GM18508 (cell line): Measurements from ENCODE around the gene OSBPL1A.

Experiments used
- ATAC-seq: cut with Tn5 transposase; IDR thresholded peaks from one replicate; pipeline ENCODE4 v1.9.1; 2021; ENCODE audit warnings: moderate number of reproducible peaks; ENCODE audit not compliant: insufficient read depth, unreplicated experiment

The OSBPL1A gene

DNA sequence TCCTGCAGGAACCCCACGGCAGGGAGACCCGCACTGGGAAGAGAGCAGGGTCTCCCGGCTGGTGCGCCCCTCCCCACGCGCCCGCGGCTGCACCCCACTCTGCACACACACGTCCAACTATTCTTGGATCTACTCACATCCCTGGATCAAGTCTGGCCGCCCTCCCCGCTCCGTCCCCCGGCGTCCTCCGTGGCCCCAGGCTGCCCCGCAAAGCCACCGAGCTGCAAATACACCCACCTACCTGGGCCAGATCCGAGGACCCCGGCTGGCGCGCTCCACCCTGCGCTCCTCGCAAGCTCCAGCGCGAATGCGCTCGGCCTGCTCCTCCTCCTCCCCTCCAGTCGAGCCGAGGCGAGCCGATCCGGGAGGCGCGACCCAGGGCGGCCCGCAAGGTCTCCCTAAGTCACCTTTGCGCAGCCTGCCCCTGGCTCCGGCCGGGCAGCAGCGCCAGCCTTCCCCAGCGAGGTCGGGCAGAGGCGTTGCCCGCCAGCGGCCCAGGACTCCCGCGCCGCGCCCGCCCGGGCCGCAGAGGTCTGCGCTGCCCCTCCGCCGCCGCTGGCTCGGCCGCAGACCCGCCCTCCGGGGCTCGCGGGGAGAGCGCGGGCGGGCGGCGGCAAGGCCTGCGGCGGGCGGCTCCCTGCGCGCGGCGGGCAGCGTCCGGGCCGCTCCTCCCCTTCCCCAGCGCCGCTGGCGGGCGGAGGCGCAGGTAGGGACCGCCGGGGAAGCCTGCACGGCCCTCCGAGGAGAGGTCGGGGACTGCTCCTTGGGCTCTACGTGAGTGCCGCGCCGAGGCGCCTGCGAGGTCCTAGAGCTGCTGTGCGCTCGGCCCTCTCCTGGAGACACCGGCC, 126.0 kb downstream of the OSBPL1A start:
- no peak for ATAC-seq

DNA sequence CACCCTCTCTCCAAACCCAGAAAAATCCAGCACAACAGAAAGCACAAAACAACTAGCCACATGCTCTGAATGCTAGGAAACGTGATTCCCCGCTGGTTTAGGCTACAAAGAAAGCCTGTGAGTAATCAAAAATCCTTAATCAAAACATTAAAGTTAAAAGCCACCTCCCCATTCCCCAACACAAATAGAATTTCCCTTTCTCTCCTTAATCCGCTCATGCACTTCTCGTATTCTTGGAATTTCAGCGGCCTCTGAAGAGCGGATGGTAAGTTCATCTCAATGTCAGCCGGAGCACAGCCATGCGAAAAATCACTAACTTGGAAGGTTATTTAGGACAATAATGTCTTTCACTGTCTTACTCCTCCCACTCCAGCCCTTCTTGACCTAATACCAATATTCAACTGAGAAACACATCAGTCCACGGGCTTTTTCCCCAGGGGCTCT, 126.7 kb downstream of the OSBPL1A start:
- no peak for ATAC-seq

DNA sequence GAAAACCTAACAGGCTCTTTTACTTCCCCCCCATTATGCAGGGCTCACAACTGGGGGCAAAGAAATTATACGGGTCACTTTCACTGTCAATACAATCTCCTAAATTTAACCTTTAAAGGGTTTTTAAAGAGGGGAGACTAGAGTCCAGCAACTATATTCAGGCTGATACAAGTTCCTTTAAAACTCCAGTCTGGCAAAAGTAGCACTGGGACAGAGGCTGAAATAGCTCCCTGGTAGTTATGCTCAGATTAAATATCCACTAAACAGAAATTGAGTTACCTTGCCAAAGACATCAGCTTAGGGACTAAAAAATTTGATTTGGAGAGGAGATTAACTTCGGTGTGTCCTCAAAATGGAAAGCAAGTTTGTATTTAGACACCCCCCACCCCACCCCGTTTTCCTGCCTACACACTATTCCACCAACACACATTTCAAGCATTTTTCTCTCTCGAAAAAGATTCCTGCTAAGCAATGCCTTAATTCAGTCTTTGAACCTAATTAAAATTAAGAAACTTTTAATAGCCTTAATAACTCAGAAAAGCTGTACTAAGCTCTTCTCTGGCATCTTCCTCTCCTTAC, 127.2 kb downstream of the OSBPL1A start:
- ATAC-seq, result no peak

DNA sequence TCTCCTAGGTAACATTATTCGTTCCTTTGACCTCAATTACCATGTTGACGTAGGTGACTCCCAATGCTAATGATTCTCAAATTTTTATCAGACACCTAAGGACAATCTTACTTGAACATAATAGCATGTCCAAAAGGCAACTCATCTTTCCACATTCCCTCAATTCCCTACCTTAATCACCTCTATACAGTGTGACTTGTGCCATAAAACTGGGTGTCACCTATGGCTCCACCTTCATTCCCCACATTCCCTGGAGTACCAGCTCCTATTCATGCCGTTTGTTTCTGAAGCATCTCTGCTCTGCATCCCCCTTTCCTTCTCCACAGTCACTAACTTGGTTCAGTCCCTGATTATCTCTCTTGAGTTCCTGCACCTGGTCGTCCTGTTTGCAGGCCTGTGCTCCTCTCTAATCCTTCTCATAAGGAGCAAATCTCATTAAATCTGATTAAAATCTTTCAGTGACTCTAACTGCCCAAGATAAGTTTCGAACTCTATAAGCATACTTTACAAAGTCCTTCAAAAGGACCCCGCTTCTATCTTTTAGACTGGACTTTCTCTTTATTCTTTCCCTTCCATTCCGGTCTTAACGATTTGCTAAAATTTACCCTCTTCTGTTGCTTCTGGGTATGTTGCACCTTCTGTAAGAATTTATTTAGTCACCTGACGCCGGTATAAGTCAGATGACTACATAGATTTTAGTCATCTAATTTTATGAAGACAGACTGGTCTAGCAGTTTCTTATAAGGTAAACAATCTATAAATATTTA, 128.7 kb downstream of the OSBPL1A start:
- ATAC-seq, result no peak

DNA sequence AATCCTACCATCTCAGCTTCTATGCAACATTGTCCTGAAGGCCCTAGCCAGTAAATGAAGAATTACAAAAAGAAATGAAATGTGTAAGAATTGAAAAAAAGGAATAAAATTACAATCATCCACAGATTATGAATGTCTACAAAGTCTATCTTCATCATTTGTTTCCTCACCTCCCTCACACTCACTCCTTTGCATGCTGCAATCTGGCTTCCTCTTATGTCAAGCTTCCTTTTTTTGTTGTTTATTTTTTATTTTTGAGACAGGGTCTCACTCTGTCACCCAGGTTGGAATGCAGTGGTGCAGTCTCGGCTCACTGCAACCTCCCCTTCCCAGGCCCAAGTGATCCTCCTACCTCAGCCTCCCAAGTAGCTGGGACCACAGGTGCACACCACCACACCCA, 129.7 kb downstream of the OSBPL1A start:
- no peak for ATAC-seq

DNA sequence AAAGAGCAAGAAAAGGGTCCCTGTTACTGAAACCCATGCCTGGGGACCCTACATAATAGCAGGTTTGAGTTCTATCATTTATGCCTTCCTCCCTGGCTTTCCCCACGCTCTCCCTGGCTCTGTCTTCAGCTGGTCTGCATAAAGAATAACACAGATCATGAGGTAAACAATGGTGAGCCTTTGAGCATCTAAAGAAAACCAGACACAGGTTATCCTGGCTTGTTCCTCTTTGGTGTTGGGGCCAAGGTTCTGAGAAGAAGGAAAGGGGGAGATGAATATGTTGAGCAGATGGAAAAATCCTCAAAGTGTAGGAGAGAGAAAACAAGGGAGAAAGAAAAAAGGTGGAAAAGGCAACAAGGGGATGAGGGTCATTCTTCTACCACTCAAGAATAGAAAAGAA, 131.5 kb downstream of the OSBPL1A start:
- ATAC-seq, result no peak

DNA sequence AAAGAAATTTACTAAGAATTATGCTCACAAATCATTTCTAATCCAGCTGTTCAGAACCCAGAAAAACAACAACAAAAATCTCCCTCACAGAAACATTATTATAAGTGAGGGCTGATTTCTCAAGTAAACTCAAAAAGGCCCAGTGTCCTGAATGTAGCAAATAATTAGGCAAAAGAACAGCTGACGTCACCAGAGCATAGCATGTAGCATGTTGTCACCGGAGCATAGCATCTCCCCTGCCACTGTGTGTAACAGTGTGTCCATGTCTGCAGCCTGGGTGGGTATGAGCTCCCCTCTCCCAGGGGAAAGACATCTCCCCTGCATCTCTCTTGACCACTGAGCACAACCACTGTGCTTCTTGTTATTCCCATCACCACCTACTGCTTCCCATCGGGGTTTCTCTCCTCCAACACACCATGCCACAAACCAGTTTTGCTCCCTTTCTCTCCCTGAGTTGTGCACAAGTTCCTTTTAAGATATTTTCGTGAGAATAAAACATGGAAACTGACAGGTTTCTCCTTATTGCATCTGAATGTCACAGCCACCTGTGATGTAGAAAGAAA, 132.0 kb downstream of the OSBPL1A start:
- ATAC-seq, result no peak

DNA sequence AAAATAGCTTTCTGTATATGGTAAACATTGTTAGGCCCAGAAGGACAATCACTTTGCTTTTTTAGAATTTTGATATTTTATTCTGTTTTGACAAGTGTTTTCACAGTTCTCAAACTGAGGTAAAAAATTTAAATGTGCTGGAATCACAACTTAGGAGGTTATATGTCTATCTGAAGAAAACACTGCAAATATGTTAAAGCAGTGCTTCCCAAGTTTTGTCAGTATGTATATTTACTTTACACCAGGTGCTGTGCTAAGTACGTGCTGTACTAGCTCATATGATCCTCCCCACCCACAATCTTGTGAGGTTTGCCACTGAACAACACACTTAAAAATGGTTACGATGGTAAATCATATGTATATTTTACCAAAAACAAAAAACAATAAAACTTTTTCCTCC, 134.6 kb downstream of the OSBPL1A start:
- no peak for ATAC-seq

DNA sequence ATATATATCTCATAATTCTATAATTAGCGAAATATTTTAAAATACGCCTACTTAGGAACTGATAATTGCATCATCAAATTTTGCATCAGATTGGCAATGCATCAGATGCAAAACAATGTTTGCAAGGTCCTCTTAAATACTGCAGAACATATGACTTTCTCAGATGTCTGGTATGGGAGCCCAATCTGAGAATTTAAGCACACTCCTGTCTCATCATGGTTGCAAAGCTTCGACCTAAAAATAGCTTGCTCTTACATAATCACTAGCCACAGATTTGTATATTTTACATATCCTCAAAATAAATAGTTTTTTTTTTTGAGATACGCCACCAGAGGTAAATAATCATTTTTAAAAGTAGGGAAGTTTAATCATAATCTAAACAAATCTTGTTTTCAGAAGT, 135.5 kb downstream of the OSBPL1A start:
- no peak for ATAC-seq

DNA sequence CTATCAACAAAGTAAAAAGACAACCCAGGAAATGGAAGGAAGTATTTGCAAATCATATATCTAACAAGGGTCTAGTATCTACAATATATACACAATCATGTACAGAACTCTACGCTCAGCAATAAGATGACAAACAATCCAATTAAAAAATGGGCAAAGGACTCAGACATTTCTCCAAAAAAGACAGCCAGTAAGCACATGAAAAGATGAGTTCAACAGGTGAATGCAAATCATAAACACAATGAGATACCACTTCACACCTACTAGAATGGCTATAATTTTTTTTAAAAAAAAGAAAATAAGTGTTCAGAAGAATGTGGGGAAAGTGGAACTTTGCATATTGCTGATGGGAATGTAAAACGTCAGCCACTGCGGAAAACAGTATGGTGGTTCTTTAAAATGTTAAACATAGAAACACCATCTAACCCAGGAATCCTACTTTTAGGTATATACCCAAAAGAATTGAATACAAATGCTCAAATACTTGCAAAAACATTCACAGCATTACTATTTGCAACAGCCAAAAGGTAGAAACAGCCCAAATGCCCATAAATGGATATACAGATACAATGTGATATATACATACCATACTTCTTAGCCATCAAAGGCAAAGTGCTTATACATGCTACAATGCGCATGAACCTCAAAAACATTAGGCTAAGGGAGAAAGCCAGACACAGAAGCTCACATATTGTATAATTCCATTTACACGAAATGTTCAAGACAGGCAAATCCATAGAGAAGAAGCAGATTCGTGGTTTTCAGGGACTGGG, 137.6 kb downstream of the OSBPL1A start:
- no peak for ATAC-seq

DNA sequence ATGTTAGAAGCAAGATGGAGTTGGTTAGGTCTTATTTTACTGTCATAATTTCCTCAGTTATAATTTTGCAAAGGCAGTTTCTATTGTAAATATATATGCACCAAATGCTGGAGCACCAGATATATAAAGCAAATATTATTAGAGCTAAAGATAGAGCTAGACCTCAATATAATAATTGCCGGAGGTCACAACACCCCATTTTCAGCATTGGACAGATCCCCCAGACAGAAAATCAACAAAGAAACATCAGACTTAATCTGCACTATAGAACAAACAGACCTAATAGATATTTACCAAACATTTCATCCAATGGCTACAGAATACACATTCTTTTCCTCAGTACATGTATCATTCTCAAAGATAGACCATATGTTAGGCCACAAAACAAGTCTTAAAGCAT, 143.6 kb downstream of the OSBPL1A start:
- no peak for ATAC-seq

DNA sequence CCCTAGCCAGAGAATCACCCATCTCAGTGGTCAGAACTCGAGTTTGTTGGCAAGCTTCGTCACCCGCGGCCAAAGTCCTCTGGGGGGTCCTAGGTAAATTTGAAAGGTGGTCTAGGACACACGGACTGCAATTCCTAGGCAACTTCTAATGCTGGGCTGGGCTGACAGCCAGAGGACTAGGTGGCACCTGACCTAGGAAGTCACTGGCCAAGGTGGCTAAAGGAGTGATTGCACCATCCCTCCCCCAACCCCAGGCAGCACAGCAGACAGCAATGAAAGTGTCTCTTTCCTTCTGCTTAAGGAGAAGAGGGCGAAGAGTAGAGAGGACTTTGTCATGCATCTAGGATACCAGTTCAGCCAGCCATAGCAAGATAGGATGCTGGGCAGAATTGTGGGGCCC, 147.9 kb downstream of the OSBPL1A start:
- no peak for ATAC-seq

DNA sequence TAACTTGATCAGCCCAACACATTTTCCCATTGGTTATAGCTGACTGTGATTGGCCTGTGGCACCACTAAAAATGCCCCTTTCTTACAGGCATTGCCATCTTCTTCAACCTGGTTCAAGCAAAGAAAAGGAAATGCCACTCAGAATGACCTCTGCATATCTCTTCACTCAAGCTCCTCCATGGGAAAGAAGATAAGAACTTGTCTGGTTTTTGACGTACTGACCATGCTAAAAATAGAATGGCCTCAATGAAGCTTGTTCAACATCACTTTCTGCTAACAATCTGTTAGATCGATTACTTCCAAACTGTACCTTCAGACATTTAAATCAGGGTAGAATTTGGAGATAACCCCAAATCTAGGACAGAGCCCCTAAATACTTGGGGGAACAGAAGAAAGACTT, 149.3 kb downstream of the OSBPL1A start:
- no peak for ATAC-seq

DNA sequence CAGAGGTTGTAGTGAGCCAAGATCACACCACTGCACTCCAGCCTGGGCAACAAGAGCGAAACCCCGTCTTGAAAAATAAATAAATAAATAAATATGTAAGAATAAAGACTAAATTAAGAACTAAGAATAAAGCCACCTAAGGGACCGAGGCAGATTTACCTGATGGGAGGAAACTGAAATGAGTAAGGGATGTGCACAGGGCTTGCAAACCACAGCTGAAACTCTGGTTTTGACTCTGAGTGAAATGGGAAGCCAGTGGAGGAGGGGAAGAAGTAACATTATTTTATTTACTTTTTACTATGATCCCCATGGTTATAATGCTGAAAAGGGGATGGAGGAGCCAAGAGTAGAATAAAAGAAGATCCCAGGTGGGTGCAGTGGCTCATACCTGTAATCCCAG, 151.5 kb downstream of the OSBPL1A start:
- ATAC-seq, result peak; percentile 82

DNA sequence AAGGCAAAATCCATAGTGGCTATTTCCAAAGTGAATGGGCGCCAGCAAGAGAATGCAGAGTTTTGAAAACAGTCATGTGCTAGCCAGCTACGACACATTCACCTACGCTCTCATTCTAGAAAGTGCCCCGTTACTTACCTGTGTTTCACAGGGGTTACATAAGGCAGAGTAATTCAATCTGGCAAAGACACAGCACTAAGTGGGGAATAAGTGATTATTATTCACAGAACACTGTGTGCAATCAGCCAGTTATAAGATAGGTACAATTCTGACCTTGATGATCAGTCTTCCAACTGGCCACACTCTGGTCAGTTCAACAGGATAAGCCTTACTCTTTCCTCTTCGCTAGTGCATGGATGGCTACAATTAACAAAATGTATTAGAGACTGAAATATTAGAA, 152.9 kb downstream of the OSBPL1A start:
- ATAC-seq, result no peak

DNA sequence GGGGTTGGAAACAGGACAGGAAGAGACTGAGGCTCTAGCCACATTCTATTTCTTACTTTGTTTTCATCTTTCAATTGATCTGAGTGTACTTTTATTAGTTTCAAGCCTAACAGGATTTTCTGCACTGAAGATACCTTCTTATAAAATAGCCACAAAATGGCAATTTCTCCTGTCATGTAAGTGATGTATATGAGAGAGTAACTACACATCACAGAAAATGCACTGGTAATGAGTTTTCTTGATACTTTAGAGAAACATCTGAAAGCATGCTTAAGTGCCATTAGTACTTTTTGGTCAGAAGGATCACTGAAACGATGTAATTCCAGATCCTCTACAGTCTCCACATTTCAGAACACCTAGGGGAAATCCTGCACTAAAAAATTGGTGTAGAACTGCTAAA, 153.9 kb downstream of the OSBPL1A start:
- ATAC-seq, result no peak

DNA sequence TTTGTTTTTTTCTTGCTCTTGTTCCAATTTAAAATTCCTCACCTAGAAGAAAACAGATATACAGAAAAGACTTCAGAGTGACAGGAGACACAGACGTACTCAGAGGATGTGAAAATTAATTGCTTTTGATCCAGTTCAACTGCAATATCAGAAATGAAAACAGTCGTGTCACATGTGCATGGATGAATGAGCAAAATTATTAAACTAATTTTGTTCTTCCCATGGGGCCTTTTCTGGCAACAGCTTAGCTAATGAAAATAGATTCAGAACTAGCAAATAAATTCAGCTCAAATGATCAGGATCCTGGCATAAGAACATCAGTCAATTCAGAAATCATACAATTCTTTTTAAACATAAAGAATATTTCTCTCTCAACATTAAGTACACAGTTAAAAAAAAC, 158.3 kb downstream of the OSBPL1A start:
- no peak for ATAC-seq

DNA sequence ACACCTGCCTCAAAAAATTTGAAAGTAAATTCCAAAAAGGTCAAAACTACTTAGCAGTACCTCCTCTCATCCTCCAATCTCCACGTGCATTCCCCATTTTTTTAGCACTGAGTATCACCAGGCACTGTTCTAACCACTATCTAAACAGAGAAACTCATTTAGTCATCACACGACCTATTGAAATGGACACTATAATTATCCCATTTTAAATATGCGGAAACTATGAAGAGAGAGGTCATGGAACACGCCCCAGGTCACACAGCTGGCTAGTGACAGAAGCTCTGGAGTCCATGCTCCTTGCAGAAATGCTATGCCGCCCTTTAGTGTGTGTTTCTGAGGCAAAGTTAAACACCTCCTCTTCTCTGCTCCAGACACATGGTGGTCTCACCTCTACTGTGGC, 159.2 kb downstream of the OSBPL1A start:
- ATAC-seq, result no peak

DNA sequence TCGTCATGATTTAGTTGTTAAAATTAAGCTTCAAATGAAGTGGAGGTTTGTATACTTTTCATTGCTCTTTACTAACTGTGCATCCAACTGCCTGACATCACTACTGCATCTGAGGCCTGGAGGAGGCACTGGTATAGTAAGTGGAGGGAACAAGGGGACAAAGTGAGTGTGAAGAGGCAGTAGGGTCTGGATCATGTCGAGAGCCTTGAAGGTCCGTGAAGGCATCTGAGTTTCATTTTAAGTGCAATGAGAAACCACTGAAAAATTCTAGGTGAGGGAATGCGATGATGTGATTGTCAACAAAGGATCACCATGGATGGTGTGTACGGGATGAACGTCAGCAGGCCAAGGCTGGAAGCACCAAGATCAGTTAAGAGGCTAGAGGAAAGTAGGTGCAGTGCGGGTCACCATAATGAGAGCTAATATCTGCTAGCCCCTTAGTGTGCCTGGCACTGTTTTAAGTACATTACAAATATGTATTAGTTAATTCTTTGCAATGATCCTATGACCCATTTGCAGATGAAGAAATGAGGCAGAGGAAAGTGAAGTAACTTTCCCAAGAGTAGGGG, 162.7 kb downstream of the OSBPL1A start:
- ATAC-seq, result no peak

DNA sequence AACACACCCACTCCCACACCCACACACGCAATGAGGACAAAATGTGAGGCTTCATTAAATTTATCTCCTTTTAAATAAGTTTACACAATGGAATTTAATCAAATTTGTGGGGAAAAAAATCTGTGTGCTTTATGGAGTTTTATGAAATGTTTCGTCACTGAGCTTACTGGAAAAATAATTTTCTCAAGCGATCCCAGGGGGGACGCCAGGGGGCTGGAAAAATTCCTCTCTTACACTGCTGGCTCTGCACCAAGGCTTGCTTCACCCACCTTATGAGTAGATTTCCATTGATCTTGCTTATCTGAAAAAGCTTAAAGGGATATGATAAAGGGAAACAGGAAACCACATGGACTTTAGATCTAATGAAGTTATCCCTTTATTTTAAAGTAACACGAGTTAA, 163.3 kb downstream of the OSBPL1A start:
- no peak for ATAC-seq
